ENCODE measurements around the gene CNKSR1. TPM values are rescaled to one million over a fixed set of nuclear protein-coding genes. Genes with fewer than 3 reads are reported as not detected.

The CNKSR1 gene
- total RNA-seq, 1 donor from 2014 or later, result 3.1 TPM

- peak; percentile 36 for DNase-seq (ENCODE audit: low spot score)
- no peak for ATAC-seq
- intact Hi-C loops (cut with DNase I), result no loop called here
Observed at GRCh38 chr1:26158908-26159742, 18.2 kb upstream of the CNKSR1 start, which contains the start of gene FAM110D. FAM110D (plus strand) TSS chr1:26159079; CDS start chr1:26161292, 2,213 bp downstream.

GRCh38 chr1:26159743-26160039 lies 17.6 kb upstream of the CNKSR1 start:
- DNase-seq (ENCODE audit: low spot score), result no peak
- intact Hi-C loops (cut with DNase I), result no loop called here
- ATAC-seq, result no peak

GRCh38 chr1:26160527-26161414 lies 16.5 kb upstream of the CNKSR1 start:
- DNase-seq (ENCODE audit: low spot score), result no peak
- no peak for ATAC-seq
- intact Hi-C loops (cut with DNase I), result no loop called here

GRCh38 chr1:26161415-26162219 lies 15.7 kb upstream of the CNKSR1 start:
- intact Hi-C loops (cut with DNase I), result no loop called here
- ATAC-seq (peak; percentile 28), DNase-seq (ENCODE audit: low spot score) (no peak)

- DNase-seq (ENCODE audit: low spot score), result no peak
- no peak for ATAC-seq
- intact Hi-C loops (cut with DNase I), result no loop called here
Observed at GRCh38 chr1:26162220-26162709, 15.0 kb upstream of the CNKSR1 start.

- ATAC-seq, result no peak
- intact Hi-C loops (cut with DNase I), result no loop called here
- DNase-seq (ENCODE audit: low spot score), result no peak
Observed at GRCh38 chr1:26163684-26164035, 13.6 kb upstream of the CNKSR1 start.

GRCh38 chr1:26164036-26164860 lies 13.0 kb upstream of the CNKSR1 start:
- intact Hi-C loops (cut with DNase I), result no loop called here
- DNase-seq (ENCODE audit: low spot score) (no peak), ATAC-seq (peak; percentile 37)

- DNase-seq (ENCODE audit: low spot score) (no peak), ATAC-seq (no peak)
- intact Hi-C loops (cut with DNase I), result no loop called here
Observed at GRCh38 chr1:26164861-26165842, 12.1 kb upstream of the CNKSR1 start.

GRCh38 chr1:26166719-26167281 lies 10.5 kb upstream of the CNKSR1 start:
- no peak for DNase-seq (ENCODE audit: low spot score)
- intact Hi-C loops (cut with DNase I), result no loop called here

GRCh38 chr1:26168410-26169197 lies 8.7 kb upstream of the CNKSR1 start, which contains the start of gene C1orf232:
C1orf232 (minus strand) TSS chr1:26168963; CDS start chr1:26168499, 464 bp downstream.
- ATAC-seq, result no peak
- intact Hi-C loops (cut with DNase I), result no loop called here
- DNase-seq (ENCODE audit: low spot score), result no peak

More at GRCh38 chr1:26166719-26167281, 10.5 kb upstream of the CNKSR1 start:
- no peak for ATAC-seq

GRCh38 chr1:26169198-26169554 lies 8.1 kb upstream of the CNKSR1 start:
- DNase-seq (ENCODE audit: low spot score) (no peak), ATAC-seq (no peak)
- intact Hi-C loops (cut with DNase I), result no loop called here

GRCh38 chr1:26169669-26170471 lies 7.4 kb upstream of the CNKSR1 start, which contains the start of gene ZNF593:
ZNF593 (plus strand) TSS chr1:26169908; CDS start chr1:26169984, 76 bp downstream.
- ATAC-seq, result peak; percentile 98

GRCh38 chr1:26170472-26170821 lies 6.8 kb upstream of the CNKSR1 start:
- DNase-seq (ENCODE audit: low spot score) (no peak), ATAC-seq (no peak)
- intact Hi-C loops (cut with DNase I), result no loop called here

More at GRCh38 chr1:26169669-26170471, 7.4 kb upstream of the CNKSR1 start, which contains the start of gene ZNF593:
- intact Hi-C loops (cut with DNase I), result no loop called here
- DNase-seq (ENCODE audit: low spot score), result peak; percentile 95

- no peak for DNase-seq (ENCODE audit: low spot score)
- intact Hi-C loops (cut with DNase I), result no loop called here
- ATAC-seq, result no peak
Observed at GRCh38 chr1:26171084-26172072, 5.9 kb upstream of the CNKSR1 start, which contains the start of gene ZNF593OS. ZNF593OS (minus strand) TSS chr1:26171832; CDS start chr1:26171661, 171 bp downstream.

Data from sciatic nerve (tissue), 2 donors.